ENCODE results near the gene NPTXR. TPM values are rescaled to one million over a fixed set of nuclear protein-coding genes. Genes with fewer than 3 reads are reported as not detected.

Gene NPTXR
- polyA plus RNA-seq, 1 experiment: 1.7 TPM

DNA sequence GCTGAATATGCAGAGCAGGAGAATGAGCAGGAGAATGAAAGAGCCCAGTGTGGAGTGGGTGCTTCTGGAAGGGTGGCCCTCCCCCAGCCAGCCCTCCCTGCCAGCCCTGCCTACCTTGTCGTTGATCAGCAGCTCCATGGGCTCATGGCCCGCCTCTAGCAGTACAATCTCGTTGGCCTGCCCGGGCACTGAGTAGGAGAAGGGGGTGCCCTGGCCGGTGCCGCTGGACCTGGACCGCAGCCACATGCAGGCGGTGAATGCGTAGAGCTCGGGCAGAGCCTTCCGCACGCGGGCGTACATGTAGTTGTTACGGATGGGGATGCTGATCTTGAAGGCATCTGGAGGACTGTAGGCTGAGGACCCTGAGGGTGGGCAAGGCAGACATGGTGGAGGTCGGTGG lies 17.4 kb downstream of the NPTXR start:
- ChIA-PET CTCF (no interaction called here), POLR2A (no interaction called here)
- no peak for DNase-seq (ENCODE audit: low read depth, low spot score)
- Histone ChIP-seq H3K4me3 (ENCODE audit: low read depth, low read length) (no peak overlapping the region), H3K9me3 (ENCODE audit: control insufficient read depth, insufficient read depth, low read length) (peaks cover 11% of the 10 kb centered on the region), H3K27me3 (ENCODE audit: control insufficient read depth, insufficient read depth, low read length) (peaks cover 3% of the 10 kb centered on the region), H3K27ac (ENCODE audit: low read depth, low read length) (no peak overlapping the region)
- TF ChIP-seq, protein P1, sequence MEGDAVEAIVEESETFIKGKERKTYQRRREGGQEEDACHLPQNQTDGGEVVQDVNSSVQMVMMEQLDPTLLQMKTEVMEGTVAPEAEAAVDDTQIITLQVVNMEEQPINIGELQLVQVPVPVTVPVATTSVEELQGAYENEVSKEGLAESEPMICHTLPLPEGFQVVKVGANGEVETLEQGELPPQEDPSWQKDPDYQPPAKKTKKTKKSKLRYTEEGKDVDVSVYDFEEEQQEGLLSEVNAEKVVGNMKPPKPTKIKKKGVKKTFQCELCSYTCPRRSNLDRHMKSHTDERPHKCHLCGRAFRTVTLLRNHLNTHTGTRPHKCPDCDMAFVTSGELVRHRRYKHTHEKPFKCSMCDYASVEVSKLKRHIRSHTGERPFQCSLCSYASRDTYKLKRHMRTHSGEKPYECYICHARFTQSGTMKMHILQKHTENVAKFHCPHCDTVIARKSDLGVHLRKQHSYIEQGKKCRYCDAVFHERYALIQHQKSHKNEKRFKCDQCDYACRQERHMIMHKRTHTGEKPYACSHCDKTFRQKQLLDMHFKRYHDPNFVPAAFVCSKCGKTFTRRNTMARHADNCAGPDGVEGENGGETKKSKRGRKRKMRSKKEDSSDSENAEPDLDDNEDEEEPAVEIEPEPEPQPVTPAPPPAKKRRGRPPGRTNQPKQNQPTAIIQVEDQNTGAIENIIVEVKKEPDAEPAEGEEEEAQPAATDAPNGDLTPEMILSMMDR (IDR thresholded peaks at IDR 0.05; ENCODE audit: low read depth, low read length): no peak

DNA sequence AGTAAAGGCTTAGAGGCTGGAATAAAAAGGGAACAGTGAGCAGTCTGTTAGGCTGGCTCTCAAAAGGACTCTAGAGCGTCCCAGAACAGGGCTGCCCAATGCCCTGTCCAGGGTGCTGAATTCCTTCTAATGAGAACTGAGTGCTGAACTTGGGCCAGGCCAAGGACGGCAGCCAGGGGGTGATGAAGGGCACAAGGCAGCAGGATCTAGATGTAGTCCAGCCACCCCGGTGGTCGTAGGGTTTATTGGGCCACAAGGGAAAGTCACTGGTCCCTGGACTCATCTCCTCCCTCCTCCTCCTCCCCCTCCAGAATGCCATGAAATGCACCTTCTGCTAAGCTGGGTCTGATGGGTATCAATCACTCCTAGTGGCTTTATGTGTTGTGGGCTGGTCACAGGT lies 19.2 kb downstream of the NPTXR start:
- ChIA-PET CTCF (interaction anchor here (0.8 to 1.2 kb wide), 2 partner anchors 10 to 14 kb away, joined by 3 read pairs; no protein-coding TSS in a partner anchor), POLR2A (no interaction called here)
- Histone ChIP-seq H3K4me3 (ENCODE audit: low read depth, low read length) (no peak overlapping the region), H3K27ac (ENCODE audit: low read depth, low read length) (no peak overlapping the region), H3K27me3 (ENCODE audit: control insufficient read depth, insufficient read depth, low read length) (peaks cover 3% of the 10 kb centered on the region), H3K9me3 (ENCODE audit: control insufficient read depth, insufficient read depth, low read length) (peaks cover 4% of the 10 kb centered on the region)
- peak; percentile 38 for DNase-seq (ENCODE audit: low read depth, low spot score)
- TF ChIP-seq, protein P1 (IDR thresholded peaks at IDR 0.05; ENCODE audit: low read depth, low read length): peak; percentile 74

- H3K9me3 ChIP-seq (ENCODE audit: control insufficient read depth, insufficient read depth, low read length): peaks cover 2% of the 10 kb centered on the region
- ChIA-PET POLR2A (no interaction called here), CTCF (interaction anchor here (0.6 kb wide), 1 partner anchor 75 kb away, joined by 4 read pairs; no protein-coding TSS in a partner anchor)
- TF ChIP-seq, protein P1 (IDR thresholded peaks at IDR 0.05; ENCODE audit: low read depth, low read length): no peak
- H3K27ac ChIP-seq (ENCODE audit: low read depth, low read length): no peak overlapping the region
- H3K27me3 ChIP-seq (ENCODE audit: control insufficient read depth, insufficient read depth, low read length): peaks cover 8% of the 10 kb centered on the region
- H3K4me3 ChIP-seq (ENCODE audit: low read depth, low read length): no peak overlapping the region
- DNase-seq (ENCODE audit: low read depth, low spot score): no peak
Measured at GRCh38 chr22:38823637-38824036, 20.2 kb downstream of the NPTXR start.

DNA sequence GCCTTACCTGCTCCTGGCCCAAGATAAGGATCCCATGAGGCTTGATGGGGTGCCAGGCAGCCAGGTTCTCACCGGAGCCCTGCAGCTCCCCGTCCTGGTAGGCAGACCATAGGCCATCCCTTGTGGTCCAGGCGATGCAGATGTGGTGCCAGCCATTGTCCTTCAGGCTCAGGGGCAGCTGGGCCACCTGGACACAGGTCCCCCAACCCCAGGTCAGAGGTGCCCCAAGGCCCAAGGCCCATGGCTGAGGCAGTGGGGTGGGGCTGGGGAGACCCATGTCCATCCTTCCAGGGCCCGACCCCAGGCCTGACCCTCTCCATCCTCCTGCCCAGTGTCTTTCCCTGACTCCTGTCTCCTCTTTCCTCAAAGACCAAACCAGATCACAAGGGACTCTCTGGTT lies 20.8 kb downstream of the NPTXR start:
- POLR2A ChIA-PET: no interaction called here
- TF ChIP-seq, protein P1 (IDR thresholded peaks at IDR 0.05; ENCODE audit: low read depth, low read length): no peak
- Histone ChIP-seq H3K27me3 (ENCODE audit: control insufficient read depth, insufficient read depth, low read length) (peaks cover 9% of the 10 kb centered on the region), H3K27ac (ENCODE audit: low read depth, low read length) (no peak overlapping the region), H3K4me3 (ENCODE audit: low read depth, low read length) (no peak overlapping the region), H3K9me3 (ENCODE audit: control insufficient read depth, insufficient read depth, low read length) (no peaks in the 10 kb centered on the region; the same call in 1 of the 2 replicates)
- CTCF ChIA-PET: no interaction called here
- DNase-seq (ENCODE audit: low read depth, low spot score): no peak

GRCh38 chr22:38820020-38820419 lies 23.8 kb downstream of the NPTXR start:
- ChIA-PET POLR2A (no interaction called here), CTCF (interaction anchor here (2.4 kb wide), 1 partner anchor 51 kb away, joined by 8 read pairs; no protein-coding TSS in a partner anchor)
- H3K9me3 ChIP-seq (ENCODE audit: control insufficient read depth, insufficient read depth, low read length): no peaks in the 10 kb centered on the region
- H3K4me3 ChIP-seq (ENCODE audit: low read depth, low read length): no peak overlapping the region
- H3K27me3 ChIP-seq (ENCODE audit: control insufficient read depth, insufficient read depth, low read length): peaks cover 18% of the 10 kb centered on the region
- H3K27ac ChIP-seq (ENCODE audit: low read depth, low read length): no peak overlapping the region
- TF ChIP-seq, protein P1 (IDR thresholded peaks at IDR 0.05; ENCODE audit: low read depth, low read length): no peak
- DNase-seq (ENCODE audit: low read depth, low spot score): no peak
